ENCODE measurements around the gene PPM1B. TPM values are rescaled to one million over a fixed set of nuclear protein-coding genes. Genes with fewer than 3 reads are reported as not detected.

Gene PPM1B
- total and polyA plus RNA-seq, 2 experiments from 2014 or later, result 112 to 134 TPM

DNA sequence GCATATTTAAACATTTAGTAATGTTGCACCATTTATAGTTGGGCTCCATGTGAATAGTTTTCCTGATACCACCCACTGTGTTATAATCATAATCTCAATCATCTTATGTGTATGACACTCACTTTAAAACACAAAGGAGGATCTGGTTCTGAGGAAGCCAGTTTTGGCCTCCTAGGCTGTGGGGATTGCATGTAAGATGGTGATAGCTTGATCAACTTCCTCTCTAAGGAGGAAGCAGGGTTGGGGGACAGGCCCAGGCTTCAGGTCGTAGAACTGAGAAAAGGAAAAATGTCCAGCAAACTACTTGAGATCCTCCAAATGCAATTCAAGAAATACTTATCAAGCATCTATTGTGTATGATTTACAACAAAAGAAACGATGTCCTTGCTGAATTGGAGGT, 4.9 kb upstream of the PPM1B start:
- Mint-ChIP-seq H3K9me3 (peaks cover 32% of the 10 kb centered on the region), H3K27ac (no peak overlapping the region)
- TF ChIP-seq, protein P1, sequence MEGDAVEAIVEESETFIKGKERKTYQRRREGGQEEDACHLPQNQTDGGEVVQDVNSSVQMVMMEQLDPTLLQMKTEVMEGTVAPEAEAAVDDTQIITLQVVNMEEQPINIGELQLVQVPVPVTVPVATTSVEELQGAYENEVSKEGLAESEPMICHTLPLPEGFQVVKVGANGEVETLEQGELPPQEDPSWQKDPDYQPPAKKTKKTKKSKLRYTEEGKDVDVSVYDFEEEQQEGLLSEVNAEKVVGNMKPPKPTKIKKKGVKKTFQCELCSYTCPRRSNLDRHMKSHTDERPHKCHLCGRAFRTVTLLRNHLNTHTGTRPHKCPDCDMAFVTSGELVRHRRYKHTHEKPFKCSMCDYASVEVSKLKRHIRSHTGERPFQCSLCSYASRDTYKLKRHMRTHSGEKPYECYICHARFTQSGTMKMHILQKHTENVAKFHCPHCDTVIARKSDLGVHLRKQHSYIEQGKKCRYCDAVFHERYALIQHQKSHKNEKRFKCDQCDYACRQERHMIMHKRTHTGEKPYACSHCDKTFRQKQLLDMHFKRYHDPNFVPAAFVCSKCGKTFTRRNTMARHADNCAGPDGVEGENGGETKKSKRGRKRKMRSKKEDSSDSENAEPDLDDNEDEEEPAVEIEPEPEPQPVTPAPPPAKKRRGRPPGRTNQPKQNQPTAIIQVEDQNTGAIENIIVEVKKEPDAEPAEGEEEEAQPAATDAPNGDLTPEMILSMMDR (conservative IDR thresholded peaks at IDR 0.05; ENCODE audit: low read depth in 2 of 2), result no peak
- TF ChIP-seq EZH2phosphoT487 (IDR thresholded peaks at IDR 0.05; ENCODE audit: unreplicated experiment), result no peak

DNA sequence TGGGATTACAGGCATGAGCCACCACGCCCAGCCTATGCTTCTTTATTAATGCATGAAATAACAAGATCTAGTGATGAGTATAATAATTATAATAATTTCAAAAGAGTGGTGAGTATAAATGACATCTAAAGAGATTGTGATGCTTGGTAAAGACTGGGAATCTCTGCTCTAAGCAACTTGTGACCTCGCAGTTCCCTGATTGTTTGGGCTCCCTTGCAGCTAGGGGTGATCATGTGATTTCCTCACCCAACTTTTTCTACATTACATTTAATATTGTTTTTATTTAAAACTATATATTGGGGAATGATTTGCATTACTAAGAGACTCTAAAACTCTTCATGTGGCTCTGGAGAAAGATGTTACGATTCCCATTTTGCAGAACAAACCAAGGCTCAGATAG, 4.1 kb upstream of the PPM1B start:
- Mint-ChIP-seq H3K36me3 (ENCODE audit: low read depth) (peaks cover 26% of the 10 kb centered on the region), H3K4me3 (no peak overlapping the region), H3K27ac (no peak overlapping the region), H3K9me3 (peaks cover 33% of the 10 kb centered on the region), H3K27me3 (ENCODE audit: insufficient read depth, low read depth, poor library complexity) (peaks cover 12% of the 10 kb centered on the region), H3K4me1 (peaks cover 16% of the 10 kb centered on the region)
- Histone ChIP-seq H3F3A (replicated peaks; ENCODE audit: low read depth) (peaks cover 10% of the 10 kb centered on the region; the same call in 1 of the 2 replicates), H3K27me3 (ENCODE audit: insufficient read depth) (no peaks in the 10 kb centered on the region), H3K27ac (ENCODE audit: low read depth) (no peak overlapping the region), H3K4me3 (no peak overlapping the region), H3K9me2 (ENCODE audit: insufficient read depth) (0 out of 2 replicates have a peak, but pooled peaks cover 3% of the 10 kb centered on the region), H2AFZ (no peak overlapping the region), H3K79me2 (replicated peaks; ENCODE audit: insufficient read depth) (peaks cover 9% of the 10 kb centered on the region), H4K20me1 (replicated peaks; ENCODE audit: insufficient read depth) (no peaks in the 10 kb centered on the region; the same call in 1 of the 2 replicates), H3K4me2 (no peak overlapping the region), H3K36me3 (ENCODE audit: insufficient read depth) (no peaks in the 10 kb centered on the region), H3K4me1 (ENCODE audit: insufficient read depth) (peaks cover 7% of the 10 kb centered on the region)
- no peak for ATAC-seq
- no peak for TF ChIP-seq EZH2 (IDR thresholded peaks at IDR 0.05; ENCODE audit: low read depth, unreplicated experiment)
- TF ChIP-seq, protein P2, sequence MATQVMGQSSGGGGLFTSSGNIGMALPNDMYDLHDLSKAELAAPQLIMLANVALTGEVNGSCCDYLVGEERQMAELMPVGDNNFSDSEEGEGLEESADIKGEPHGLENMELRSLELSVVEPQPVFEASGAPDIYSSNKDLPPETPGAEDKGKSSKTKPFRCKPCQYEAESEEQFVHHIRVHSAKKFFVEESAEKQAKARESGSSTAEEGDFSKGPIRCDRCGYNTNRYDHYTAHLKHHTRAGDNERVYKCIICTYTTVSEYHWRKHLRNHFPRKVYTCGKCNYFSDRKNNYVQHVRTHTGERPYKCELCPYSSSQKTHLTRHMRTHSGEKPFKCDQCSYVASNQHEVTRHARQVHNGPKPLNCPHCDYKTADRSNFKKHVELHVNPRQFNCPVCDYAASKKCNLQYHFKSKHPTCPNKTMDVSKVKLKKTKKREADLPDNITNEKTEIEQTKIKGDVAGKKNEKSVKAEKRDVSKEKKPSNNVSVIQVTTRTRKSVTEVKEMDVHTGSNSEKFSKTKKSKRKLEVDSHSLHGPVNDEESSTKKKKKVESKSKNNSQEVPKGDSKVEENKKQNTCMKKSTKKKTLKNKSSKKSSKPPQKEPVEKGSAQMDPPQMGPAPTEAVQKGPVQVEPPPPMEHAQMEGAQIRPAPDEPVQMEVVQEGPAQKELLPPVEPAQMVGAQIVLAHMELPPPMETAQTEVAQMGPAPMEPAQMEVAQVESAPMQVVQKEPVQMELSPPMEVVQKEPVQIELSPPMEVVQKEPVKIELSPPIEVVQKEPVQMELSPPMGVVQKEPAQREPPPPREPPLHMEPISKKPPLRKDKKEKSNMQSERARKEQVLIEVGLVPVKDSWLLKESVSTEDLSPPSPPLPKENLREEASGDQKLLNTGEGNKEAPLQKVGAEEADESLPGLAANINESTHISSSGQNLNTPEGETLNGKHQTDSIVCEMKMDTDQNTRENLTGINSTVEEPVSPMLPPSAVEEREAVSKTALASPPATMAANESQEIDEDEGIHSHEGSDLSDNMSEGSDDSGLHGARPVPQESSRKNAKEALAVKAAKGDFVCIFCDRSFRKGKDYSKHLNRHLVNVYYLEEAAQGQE (IDR thresholded peaks at IDR 0.05; ENCODE audit: unreplicated experiment), result no peak
- no peak for TF ChIP-seq EZH2phosphoT487 (IDR thresholded peaks at IDR 0.05; ENCODE audit: unreplicated experiment)
- TF ChIP-seq POLR2AphosphoS5 (IDR thresholded peaks at IDR 0.05; ENCODE audit: low read depth), result no peak
- TF ChIP-seq JUNB (IDR thresholded peaks at IDR 0.05; ENCODE audit: unreplicated experiment), result no peak
- no peak for TF ChIP-seq NANOG (IDR thresholded peaks at IDR 0.05; ENCODE audit: borderline replicate concordance)
- no peak for TF ChIP-seq ZNF114 (CRISPR knock-in tag; IDR thresholded peaks at IDR 0.05)
- no peak for TF ChIP-seq CREB1 (CRISPR knock-in tag; IDR thresholded peaks at IDR 0.05; ENCODE audit: low read depth)
- TF ChIP-seq, protein P3, sequence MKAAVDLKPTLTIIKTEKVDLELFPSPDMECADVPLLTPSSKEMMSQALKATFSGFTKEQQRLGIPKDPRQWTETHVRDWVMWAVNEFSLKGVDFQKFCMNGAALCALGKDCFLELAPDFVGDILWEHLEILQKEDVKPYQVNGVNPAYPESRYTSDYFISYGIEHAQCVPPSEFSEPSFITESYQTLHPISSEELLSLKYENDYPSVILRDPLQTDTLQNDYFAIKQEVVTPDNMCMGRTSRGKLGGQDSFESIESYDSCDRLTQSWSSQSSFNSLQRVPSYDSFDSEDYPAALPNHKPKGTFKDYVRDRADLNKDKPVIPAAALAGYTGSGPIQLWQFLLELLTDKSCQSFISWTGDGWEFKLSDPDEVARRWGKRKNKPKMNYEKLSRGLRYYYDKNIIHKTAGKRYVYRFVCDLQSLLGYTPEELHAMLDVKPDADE (IDR thresholded peaks at IDR 0.05), result no peak
- no peak for DNase-seq (ENCODE audit: low spot score)

More for the DNA sequence above, 4.9 kb upstream of the PPM1B start:
- Histone ChIP-seq H2AFZ (no peak overlapping the region), H3K27me3 (ENCODE audit: insufficient read depth) (no peaks in the 10 kb centered on the region), H3K4me3 (no peak overlapping the region), H3K4me2 (no peak overlapping the region), H3F3A (replicated peaks; ENCODE audit: low read depth) (peaks cover 10% of the 10 kb centered on the region; the same call in 1 of the 2 replicates), H3K79me2 (replicated peaks; ENCODE audit: insufficient read depth) (peaks cover under 1% of the 10 kb centered on the region; the same call in 1 of the 2 replicates), H3K27ac (ENCODE audit: low read depth) (no peak overlapping the region), H3K4me1 (ENCODE audit: insufficient read depth) (peaks cover 7% of the 10 kb centered on the region), H4K20me1 (replicated peaks; ENCODE audit: insufficient read depth) (no peaks in the 10 kb centered on the region), H3K9me2 (ENCODE audit: insufficient read depth) (0 out of 2 replicates have a peak, but pooled peaks cover 3% of the 10 kb centered on the region), H3K36me3 (ENCODE audit: insufficient read depth) (no peaks in the 10 kb centered on the region)
- Mint-ChIP-seq H3K27me3 (ENCODE audit: insufficient read depth, low read depth, poor library complexity) (peaks cover 11% of the 10 kb centered on the region), H3K4me1 (peaks cover 16% of the 10 kb centered on the region), H3K4me3 (no peak overlapping the region), H3K36me3 (ENCODE audit: low read depth) (peaks cover 22% of the 10 kb centered on the region)
- no peak for ATAC-seq
- no peak for DNase-seq (ENCODE audit: low spot score)

Data from GM23338 (cell line).